ENCODE measurements around the gene SRCAP.
A peak's percentile ranks its signal among the peaks of the same experiment; 100 is the strongest.

The SRCAP gene

GRCh38 chr16:30698816-30699614 lies at the start of gene SRCAP:
TSS of gene SRCAP (plus strand) at chr16:30699171. CDS start at chr16:30700825, 1,654 bp downstream.
- DNase-seq (ENCODE audit: low read depth, low spot score), result peak; percentile 85

GRCh38 chr16:30649725-30650368 lies 49.1 kb upstream of the SRCAP start:
- no peak for DNase-seq (ENCODE audit: low read depth, low spot score)

GRCh38 chr16:30650369-30651123 lies 48.4 kb upstream of the SRCAP start, which contains the start of gene PRR14:
TSS of gene PRR14 (plus strand) at chr16:30650960. CDS start at chr16:30651646, 686 bp downstream.
- peak; percentile 100 for DNase-seq (ENCODE audit: low read depth, low spot score)

GRCh38 chr16:30651124-30652004 lies 47.6 kb upstream of the SRCAP start:
- DNase-seq (ENCODE audit: low read depth, low spot score), result peak; percentile 89

- DNase-seq (ENCODE audit: low read depth, low spot score), result no peak
Measured at GRCh38 chr16:30652005-30652296, 47.0 kb upstream of the SRCAP start.

- DNase-seq (ENCODE audit: low read depth, low spot score), result no peak
Measured at GRCh38 chr16:30652718-30653117, 46.3 kb upstream of the SRCAP start.

GRCh38 chr16:30654856-30655255 lies 44.1 kb upstream of the SRCAP start:
- DNase-seq (ENCODE audit: low read depth, low spot score), result no peak

- no peak for DNase-seq (ENCODE audit: low read depth, low spot score)
Measured at GRCh38 chr16:30655815-30656347, 43.1 kb upstream of the SRCAP start.

- no peak for DNase-seq (ENCODE audit: low read depth, low spot score)
Measured at GRCh38 chr16:30656388-30656787, 42.6 kb upstream of the SRCAP start.

GRCh38 chr16:30656974-30657865 lies 41.8 kb upstream of the SRCAP start:
- DNase-seq (ENCODE audit: low read depth, low spot score), result no peak

GRCh38 chr16:30657866-30658730 lies 40.9 kb upstream of the SRCAP start, which contains the start of gene FBRS:
TSS of gene FBRS (plus strand) at chr16:30658431. CDS start at chr16:30659519, 1,088 bp downstream.
- DNase-seq (ENCODE audit: low read depth, low spot score), result peak; percentile 100

- DNase-seq (ENCODE audit: low read depth, low spot score), result peak; percentile 99
Measured at GRCh38 chr16:30658731-30659506, 40.1 kb upstream of the SRCAP start.

- peak; percentile 34 for DNase-seq (ENCODE audit: low read depth, low spot score)
Measured at GRCh38 chr16:30659507-30660423, 39.2 kb upstream of the SRCAP start.

- peak; percentile 59 for DNase-seq (ENCODE audit: low read depth, low spot score)
Measured at GRCh38 chr16:30660424-30661261, 38.3 kb upstream of the SRCAP start.

GRCh38 chr16:30662449-30662848 lies 36.5 kb upstream of the SRCAP start:
- DNase-seq (ENCODE audit: low read depth, low spot score), result no peak

GRCh38 chr16:30663038-30663437 lies 35.9 kb upstream of the SRCAP start:
- DNase-seq (ENCODE audit: low read depth, low spot score), result no peak
